Hepatocyte (in vitro differentiated cells): ENCODE measurements around the gene UGT2B17. TPM values are rescaled to one million over a fixed set of nuclear protein-coding genes. Genes with fewer than 3 reads are reported as not detected.
"Not testable (repeated sequence)": the region's sequence is repeated elsewhere in the genome, so short reads cannot be mapped to it uniquely, and the experiment has no call there.

ENCODE experiments used
- DNase-seq: peaks from one replicate; pipeline ENCODE4 v3.0.0-alpha.2; 2016; ENCODE audit warnings: low spot score
- H2AFZ ChIP-seq: fragments of 200-600 bp; sonication (generic); 2 replicates; pipeline ENCODE4 v1.6.0; 2016; ENCODE audit warnings: antibody characterized with exemption, mild to moderate bottlenecking
- H3K27ac ChIP-seq: fragments of 200-600 bp; sonication (generic); 2 replicates; pipeline ENCODE4 v1.5.1; 2016; ENCODE audit warnings: mild to moderate bottlenecking
- H3K27me3 ChIP-seq: fragments of 200-600 bp; sonication (generic); 2 replicates; pipeline ENCODE4 v1.6.1; 2016
- H3K36me3 ChIP-seq: fragments of 200-600 bp; sonication (generic); replicated peaks from 2 replicates; pipeline ENCODE4 v1.5.1; 2016; ENCODE audit warnings: low read depth; ENCODE audit not compliant: insufficient read depth
- H3K4me1 ChIP-seq: fragments of 200-600 bp; sonication (generic); 2 replicates; pipeline ENCODE4 v1.5.1; 2016; ENCODE audit warnings: mild to moderate bottlenecking, moderate library complexity; ENCODE audit not compliant: insufficient read depth
- H3K4me2 ChIP-seq: fragments of 200-600 bp; sonication (generic); 2 replicates; pipeline ENCODE4 v1.6.0; 2016
- H3K4me3 ChIP-seq: fragments of 200-600 bp; sonication (generic); 2 replicates; pipeline ENCODE4 v1.5.1; 2016; ENCODE audit warnings: mild to moderate bottlenecking
- H3K79me2 ChIP-seq: fragments of 200-600 bp; sonication (generic); 2 replicates; pipeline ENCODE4 v1.6.0; 2017; ENCODE audit warnings: mild to moderate bottlenecking
- H3K9me2 ChIP-seq: fragments of 200-600 bp; sonication (generic); replicated peaks from 2 replicates; pipeline ENCODE4 v1.6.0; 2017; ENCODE audit warnings: mild to moderate bottlenecking; ENCODE audit not compliant: insufficient read depth
- H3K9me3 ChIP-seq: fragments of 200-600 bp; sonication (generic); 2 replicates; pipeline ENCODE4 v1.5.1; 2016; ENCODE audit warnings: low read depth, mild to moderate bottlenecking
- H4K20me1 ChIP-seq: fragments of 200-600 bp; sonication (generic); 2 replicates; pipeline ENCODE4 v1.6.0; 2016; ENCODE audit warnings: mild to moderate bottlenecking; ENCODE audit not compliant: insufficient read depth, poor library complexity, severe bottlenecking
- EZH2 ChIP-seq: fragments of 200-600 bp; sonication (generic); IDR thresholded peaks from 2 replicates; pipeline ENCODE4 v1.6.1; 2016; ENCODE audit warnings: antibody characterized with exemption, mild to moderate bottlenecking, borderline replicate concordance
- EZH2phosphoT487 ChIP-seq: fragments of 200-600 bp; sonication (generic); IDR thresholded peaks from one replicate; pipeline ENCODE4 v1.6.1; 2018; ENCODE audit warnings: antibody characterized with exemption, mild to moderate bottlenecking, low read depth, moderate library complexity; ENCODE audit not compliant: unreplicated experiment, severe bottlenecking
- WGBS: methylation state at CpG from one replicate; pipeline ENCODE4 v1.1.6; 2016; ENCODE audit warnings: low lambda C conversion rate; ENCODE audit errors: missing lambda C conversion rate; 5-methylcytosine and 5-hydroxymethylcytosine counted together
- polyA plus RNA-seq: library from polyadenylated mRNA; unstranded; fragments of >200 nt; fragmentation: Nextera tagmentation; extraction: Ambion mirVana; gene quantifications from 2 replicates; pipeline ENCODE4 v1.2.1, GENCODE V29; 2016
- total RNA-seq: library from RNA; depleted of rRNA; stranded (reverse); fragments of >200 nt; gene quantifications from 2 replicates; pipeline ENCODE4 v1.2.3, GENCODE V29; 2014
- TF ChIP-seq, protein P1 (sequence below): fragments of 200-600 bp; sonication (generic); IDR thresholded peaks from 2 replicates; pipeline ENCODE4 v1.5.1; 2016; ENCODE audit warnings: antibody characterized with exemption, mild to moderate bottlenecking; ENCODE audit not compliant: poor library complexity

UGT2B17 gene
- total RNA-seq (23.6 and 26.7 TPM in 2 replicates), polyA plus RNA-seq (4.4 and 4.8 TPM in 2 replicates)

GRCh38 chr4:68576272-68577125 lies at the start of gene UGT2B17:
UGT2B17 (minus strand) TSS chr4:68576322; CDS start chr4:68568484, 7,838 bp downstream.
- Histone ChIP-seq H3K27me3 (no peaks in the 10 kb centered on the region), H3K79me2 (no peaks in the 10 kb centered on the region), H2AFZ (no peak within 1 kb of the TSS), H3K9me3 (no peaks in the 10 kb centered on the region), H3K4me3 (no peak within 1 kb of the TSS), H3K9me2 (no peaks in the 10 kb centered on the region), H3K4me1 (no peaks in the 10 kb centered on the region), H3K36me3 (no peaks in the 10 kb centered on the region), H3K4me2 (no peak within 1 kb of the TSS), H3K27ac (no peak within 1 kb of the TSS), H4K20me1 (no peaks in the 10 kb centered on the region)
- 61% methylated on average over 7 of the region's 7 CpGs for WGBS
- TF ChIP-seq EZH2 (no peak), EZH2phosphoT487 (no peak)
- TF ChIP-seq, protein P1, sequence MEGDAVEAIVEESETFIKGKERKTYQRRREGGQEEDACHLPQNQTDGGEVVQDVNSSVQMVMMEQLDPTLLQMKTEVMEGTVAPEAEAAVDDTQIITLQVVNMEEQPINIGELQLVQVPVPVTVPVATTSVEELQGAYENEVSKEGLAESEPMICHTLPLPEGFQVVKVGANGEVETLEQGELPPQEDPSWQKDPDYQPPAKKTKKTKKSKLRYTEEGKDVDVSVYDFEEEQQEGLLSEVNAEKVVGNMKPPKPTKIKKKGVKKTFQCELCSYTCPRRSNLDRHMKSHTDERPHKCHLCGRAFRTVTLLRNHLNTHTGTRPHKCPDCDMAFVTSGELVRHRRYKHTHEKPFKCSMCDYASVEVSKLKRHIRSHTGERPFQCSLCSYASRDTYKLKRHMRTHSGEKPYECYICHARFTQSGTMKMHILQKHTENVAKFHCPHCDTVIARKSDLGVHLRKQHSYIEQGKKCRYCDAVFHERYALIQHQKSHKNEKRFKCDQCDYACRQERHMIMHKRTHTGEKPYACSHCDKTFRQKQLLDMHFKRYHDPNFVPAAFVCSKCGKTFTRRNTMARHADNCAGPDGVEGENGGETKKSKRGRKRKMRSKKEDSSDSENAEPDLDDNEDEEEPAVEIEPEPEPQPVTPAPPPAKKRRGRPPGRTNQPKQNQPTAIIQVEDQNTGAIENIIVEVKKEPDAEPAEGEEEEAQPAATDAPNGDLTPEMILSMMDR, result no peak
- no peak for DNase-seq

GRCh38 chr4:68622731-68623130 lies 46.6 kb upstream of the UGT2B17 start:
- WGBS, result 92% methylated on average over 2 of the region's 2 CpGs
- not testable (repeated sequence) for H3K27me3 ChIP-seq, DNase-seq

DNA sequence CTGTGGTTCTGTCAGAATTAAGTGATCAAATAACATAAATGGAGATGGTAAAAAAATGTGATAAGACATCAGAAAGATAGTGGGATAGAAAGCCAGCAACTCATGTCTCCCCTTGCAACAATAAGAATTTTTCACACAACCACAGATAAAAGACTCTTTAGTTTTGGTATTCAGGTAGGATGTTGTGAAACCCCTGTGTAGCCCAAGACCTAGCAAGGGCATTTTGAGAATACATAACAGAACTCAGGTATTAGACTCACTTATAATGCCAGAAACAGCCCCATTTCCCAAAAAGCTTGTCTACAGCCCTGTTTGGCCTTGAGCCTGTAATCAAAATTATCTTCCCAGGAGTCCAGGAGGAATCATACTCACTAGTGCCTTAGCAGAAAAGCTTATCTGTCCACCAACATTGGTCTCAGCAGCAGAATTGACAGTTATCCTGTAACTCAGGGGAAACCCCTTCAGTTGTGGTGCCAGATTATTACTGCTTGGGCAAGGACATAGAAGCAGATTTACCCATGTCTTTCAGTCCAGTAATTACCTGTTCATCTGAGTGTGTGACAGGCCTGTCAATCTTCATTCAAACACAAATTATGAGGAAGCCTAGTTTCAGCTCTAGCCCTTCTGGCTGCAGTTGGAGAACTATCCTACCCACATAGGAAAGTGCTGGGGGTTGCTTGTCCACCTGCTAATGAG lies 41.0 kb upstream of the UGT2B17 start:
- Histone ChIP-seq H3K4me1 (no peaks in the 10 kb centered on the region), H3K36me3 (no peaks in the 10 kb centered on the region), H3K9me3 (no peaks in the 10 kb centered on the region), H2AFZ (no peak overlapping the region), H3K4me2 (no peak overlapping the region), H3K79me2 (no peaks in the 10 kb centered on the region), H3K27me3 (no peaks in the 10 kb centered on the region), H4K20me1 (no peaks in the 10 kb centered on the region), H3K27ac (no peak overlapping the region), H3K9me2 (no peaks in the 10 kb centered on the region), H3K4me3 (no peak overlapping the region)
- TF ChIP-seq, protein P1, result no peak
- TF ChIP-seq EZH2phosphoT487 (no peak), EZH2 (no peak)
- DNase-seq, result no peak

More at GRCh38 chr4:68622731-68623130, 46.6 kb upstream of the UGT2B17 start:
- H3K36me3 ChIP-seq, H3K9me2 ChIP-seq, H3K9me3 ChIP-seq, H3K27ac ChIP-seq, H2AFZ ChIP-seq, H3K4me1 ChIP-seq, H3K79me2 ChIP-seq, H3K4me3 ChIP-seq, H4K20me1 ChIP-seq, H3K4me2 ChIP-seq: not testable (repeated sequence)

DNA sequence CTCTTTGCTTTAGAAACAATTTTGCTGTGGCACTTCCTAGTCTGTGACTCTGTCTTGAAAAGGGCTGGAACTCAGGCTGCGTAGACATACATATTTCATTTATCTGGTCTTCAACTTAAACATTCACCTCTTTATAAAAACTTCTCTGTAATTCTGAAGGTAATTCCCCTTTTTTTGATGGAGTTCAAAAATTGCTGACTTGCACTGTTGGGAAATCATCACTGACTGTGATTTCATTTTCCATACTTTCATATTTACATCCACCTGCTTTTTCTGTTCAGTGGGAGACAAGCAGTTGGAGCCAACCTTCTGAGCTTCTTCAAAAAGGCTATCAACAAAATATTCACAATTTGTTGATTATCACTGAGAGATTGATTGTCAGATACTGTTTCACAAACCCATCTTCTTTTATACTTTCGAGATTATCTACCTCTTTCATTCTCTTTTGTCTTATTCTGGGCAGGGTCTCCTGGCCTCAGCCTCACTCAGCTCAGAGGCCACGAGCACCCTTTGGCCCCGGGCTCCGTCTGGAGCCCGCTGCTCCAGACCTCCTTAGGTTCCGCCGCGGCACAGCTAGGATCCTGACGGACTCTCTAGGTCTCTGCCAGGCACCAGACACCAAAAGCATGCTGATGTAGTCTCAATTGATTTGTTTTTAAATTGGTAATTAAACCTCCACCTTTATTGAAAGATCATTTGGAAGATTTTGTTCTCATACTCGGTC lies 39.7 kb upstream of the UGT2B17 start:
- Histone ChIP-seq H4K20me1 (no peaks in the 10 kb centered on the region), H3K36me3 (no peaks in the 10 kb centered on the region), H3K27ac (no peak overlapping the region), H3K27me3 (no peaks in the 10 kb centered on the region), H3K9me2 (no peaks in the 10 kb centered on the region), H3K4me3 (no peak overlapping the region), H3K4me1 (no peaks in the 10 kb centered on the region), H3K79me2 (no peaks in the 10 kb centered on the region), H2AFZ (no peak overlapping the region), H3K4me2 (no peak overlapping the region), H3K9me3 (no peaks in the 10 kb centered on the region)
- 93% methylated on average over 11 of the region's 11 CpGs for WGBS
- DNase-seq, result no peak
- TF ChIP-seq, protein P1, result no peak
- TF ChIP-seq EZH2 (no peak), EZH2phosphoT487 (no peak)
